ENCODE results near the gene LCAT. TPM values are rescaled to one million over a fixed set of nuclear protein-coding genes. Genes with fewer than 3 reads are reported as not detected.

Gene LCAT
- total and polyA plus RNA-seq, 8 donors = 23.9 to 37.6 (median 31.5) TPM

DNA sequence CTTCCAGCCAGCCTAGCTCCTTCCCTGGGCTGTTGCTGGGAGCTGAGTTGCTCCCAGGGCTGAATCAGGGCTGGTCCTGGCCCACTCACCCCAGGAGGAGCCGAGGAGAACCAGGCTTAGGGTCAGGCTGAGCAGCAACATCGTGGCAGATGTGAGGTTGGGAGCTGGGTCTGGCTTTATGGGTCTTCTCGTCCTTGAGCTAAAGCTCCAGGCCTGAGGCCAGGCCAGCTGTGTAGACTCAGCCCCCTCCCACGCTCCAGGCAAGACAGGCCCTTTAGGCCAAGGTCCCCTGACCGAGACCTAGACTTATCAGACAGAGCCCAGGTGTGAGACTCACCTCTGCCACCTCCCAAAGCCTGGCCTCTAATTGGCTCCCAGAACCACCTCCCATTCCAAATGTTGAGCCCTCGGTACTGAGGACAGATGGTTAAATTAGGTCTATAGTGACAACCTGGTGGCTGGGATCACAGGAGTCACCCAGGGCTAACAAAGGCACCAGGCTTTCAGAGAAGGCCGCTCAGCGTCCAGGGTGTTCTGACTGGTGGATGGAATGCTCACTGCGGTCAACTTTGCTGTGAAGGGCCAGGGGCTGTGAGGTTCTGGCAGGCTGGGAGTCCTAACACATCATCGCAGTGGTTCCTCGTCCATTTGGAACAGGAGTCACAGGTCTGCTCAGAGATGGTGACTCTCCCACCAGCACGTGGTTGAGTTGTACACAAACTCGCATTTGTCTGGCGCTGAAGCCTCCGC, 12.0 kb downstream of the LCAT start, which contains the start of gene CTRL:
Gene CTRL, minus strand, starts transcription at position 151 of the 750 bp plus-strand sequence. Its CDS starts 10 bp downstream, at position 141.
- intact Hi-C loops (cut with DNase I) = no loop called here
- H3K4me1 ChIP-seq = peaks cover under 1 to 18% of the 10 kb centered on the region in 2 donors
- TF ChIP-seq, protein P1, sequence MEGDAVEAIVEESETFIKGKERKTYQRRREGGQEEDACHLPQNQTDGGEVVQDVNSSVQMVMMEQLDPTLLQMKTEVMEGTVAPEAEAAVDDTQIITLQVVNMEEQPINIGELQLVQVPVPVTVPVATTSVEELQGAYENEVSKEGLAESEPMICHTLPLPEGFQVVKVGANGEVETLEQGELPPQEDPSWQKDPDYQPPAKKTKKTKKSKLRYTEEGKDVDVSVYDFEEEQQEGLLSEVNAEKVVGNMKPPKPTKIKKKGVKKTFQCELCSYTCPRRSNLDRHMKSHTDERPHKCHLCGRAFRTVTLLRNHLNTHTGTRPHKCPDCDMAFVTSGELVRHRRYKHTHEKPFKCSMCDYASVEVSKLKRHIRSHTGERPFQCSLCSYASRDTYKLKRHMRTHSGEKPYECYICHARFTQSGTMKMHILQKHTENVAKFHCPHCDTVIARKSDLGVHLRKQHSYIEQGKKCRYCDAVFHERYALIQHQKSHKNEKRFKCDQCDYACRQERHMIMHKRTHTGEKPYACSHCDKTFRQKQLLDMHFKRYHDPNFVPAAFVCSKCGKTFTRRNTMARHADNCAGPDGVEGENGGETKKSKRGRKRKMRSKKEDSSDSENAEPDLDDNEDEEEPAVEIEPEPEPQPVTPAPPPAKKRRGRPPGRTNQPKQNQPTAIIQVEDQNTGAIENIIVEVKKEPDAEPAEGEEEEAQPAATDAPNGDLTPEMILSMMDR (IDR thresholded peaks at IDR 0.05) = no peak
- H3K36me3 ChIP-seq = peaks cover 0 to 77% of the 10 kb centered on the region in 2 donors
- H3K4me3 ChIP-seq = no peak within 1 kb of the TSS
- no peak within 1 kb of the TSS for H3K27ac ChIP-seq
- ATAC-seq (no peak), DNase-seq (no peak)
- no peaks in the 10 kb centered on the region for H3K27me3 ChIP-seq
- H3K9me3 ChIP-seq = no peaks in the 10 kb centered on the region

- DNase-seq (no peak), ATAC-seq (no peak)
- TF ChIP-seq, protein P1 (IDR thresholded peaks at IDR 0.05) = no peak
- Histone ChIP-seq H3K4me1 (peaks cover 0 to 26% of the 10 kb centered on the region in 2 donors), H3K4me3 (no peak overlapping the region), H3K27ac (no peak overlapping the region), H3K27me3 (no peaks in the 10 kb centered on the region), H3K36me3 (peaks cover 0 to 77% of the 10 kb centered on the region in 2 donors), H3K9me3 (no peaks in the 10 kb centered on the region)
- intact Hi-C loops (cut with DNase I) = no loop called here
These were observed 13.2 kb downstream of the LCAT start for GRCh38 chr16:67930678-67931211.

- intact Hi-C loops (cut with DNase I) = no loop called here
- Histone ChIP-seq H3K36me3 (peaks cover 0 to 75% of the 10 kb centered on the region in 2 donors), H3K27me3 (no peaks in the 10 kb centered on the region), H3K4me1 (peaks cover 0 to 26% of the 10 kb centered on the region in 2 donors), H3K9me3 (no peaks in the 10 kb centered on the region), H3K27ac (no peak overlapping the region), H3K4me3 (no peak overlapping the region)
- TF ChIP-seq, protein P1 (IDR thresholded peaks at IDR 0.05) = no peak
- no peak for ATAC-seq
- no peak for DNase-seq
These were observed 13.7 kb downstream of the LCAT start for GRCh38 chr16:67930191-67930590.

DNA sequence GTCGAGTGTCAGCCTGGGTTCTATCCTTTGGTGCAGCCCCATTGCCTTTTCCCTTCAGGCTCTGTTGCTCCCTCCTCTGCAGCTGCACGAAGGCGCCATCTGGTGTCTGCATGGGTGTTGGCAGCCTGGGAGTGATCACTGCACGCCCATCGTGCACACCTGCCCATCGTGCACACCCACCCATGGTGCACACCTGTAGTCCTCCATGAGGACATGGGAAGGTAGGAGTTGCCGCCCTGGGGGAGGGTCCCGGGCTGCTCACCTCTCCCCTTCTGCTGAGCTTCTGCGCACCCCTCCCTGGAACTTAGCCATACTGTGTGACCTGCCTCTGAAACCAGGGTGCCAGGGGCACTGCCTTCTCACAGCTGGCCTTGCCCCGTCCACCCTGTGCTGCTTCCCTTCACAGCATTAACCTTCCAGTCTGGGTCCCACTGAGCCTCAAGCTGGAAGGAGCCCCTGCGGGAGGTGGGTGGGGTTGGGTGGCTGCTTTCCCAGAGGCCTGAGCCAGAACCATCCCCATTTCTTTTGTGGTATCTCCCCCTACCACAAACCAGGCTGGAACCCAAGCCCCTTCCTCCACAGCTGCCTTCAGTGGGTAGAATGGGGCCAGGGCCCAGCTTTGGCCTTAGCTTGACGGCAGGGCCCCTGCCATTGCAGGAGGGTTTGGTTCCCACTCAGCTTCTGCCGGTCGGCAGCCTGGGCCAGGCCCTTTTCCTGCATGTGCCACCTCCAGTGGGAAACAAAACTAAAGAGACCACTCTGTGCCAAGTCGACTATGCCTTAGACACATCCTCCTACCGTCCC, 15.2 kb downstream of the LCAT start:
- H3K4me1 ChIP-seq = peaks cover 0 to 17% of the 10 kb centered on the region in 2 donors
- ATAC-seq = peak; percentile 79
- no peaks in the 10 kb centered on the region for H3K9me3 ChIP-seq
- no peak overlapping the region for H3K4me3 ChIP-seq
- DNase-seq = peak; percentile 37 to 90 (median 66)
- peaks cover 0 to 61% of the 10 kb centered on the region in 2 donors for H3K36me3 ChIP-seq
- H3K27me3 ChIP-seq = no peaks in the 10 kb centered on the region
- no peak overlapping the region for H3K27ac ChIP-seq
- TF ChIP-seq, protein P1 (IDR thresholded peaks at IDR 0.05) = peak; percentile 73 to 85
- intact Hi-C loops (cut with DNase I) = loop anchor here in 1 of 2 donors (5.0 to 10.0 kb wide), 3 partner anchors 46 to 254 kb away; partner anchors contain the start of gene NRN1L

Measured in left lung (tissue), 10 donors.